ENCODE measurements around the gene SHISA6.

SHISA6 gene

DNA sequence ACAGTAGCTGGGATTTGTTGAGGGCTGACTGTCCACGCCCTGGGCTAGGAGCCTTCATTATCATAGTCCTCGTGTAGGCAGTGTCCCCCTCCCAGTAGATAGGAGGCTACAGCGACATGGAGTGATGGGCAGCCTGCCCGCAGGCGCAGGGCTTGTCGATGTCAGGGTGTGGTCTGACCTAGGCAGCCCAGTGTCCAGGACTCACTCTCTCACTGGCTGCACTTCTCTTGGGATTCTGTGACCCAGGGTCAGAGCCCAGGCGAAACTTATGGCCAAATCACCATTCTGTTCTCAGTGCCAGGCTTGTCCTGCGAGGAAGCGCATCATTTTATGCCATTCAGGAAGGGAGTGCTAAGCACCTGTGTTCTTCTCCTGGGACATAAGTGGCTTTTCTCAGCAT, 32.6 kb downstream of the SHISA6 start:
- Histone ChIP-seq H3K4me1 (ENCODE audit: control insufficient read depth, insufficient read depth, low read length) (no peaks in the 10 kb centered on the region), H3K27ac (ENCODE audit: low read depth, low read length) (no peak overlapping the region), H3K27me3 (ENCODE audit: control insufficient read depth, insufficient read depth, low read length) (no peaks in the 10 kb centered on the region), H3K4me3 (ENCODE audit: low read length) (no peak overlapping the region), H3K36me3 (ENCODE audit: control insufficient read depth, insufficient read depth, low read length) (no peaks in the 10 kb centered on the region), H3K9ac (ENCODE audit: low read length) (no peak overlapping the region)

DNA sequence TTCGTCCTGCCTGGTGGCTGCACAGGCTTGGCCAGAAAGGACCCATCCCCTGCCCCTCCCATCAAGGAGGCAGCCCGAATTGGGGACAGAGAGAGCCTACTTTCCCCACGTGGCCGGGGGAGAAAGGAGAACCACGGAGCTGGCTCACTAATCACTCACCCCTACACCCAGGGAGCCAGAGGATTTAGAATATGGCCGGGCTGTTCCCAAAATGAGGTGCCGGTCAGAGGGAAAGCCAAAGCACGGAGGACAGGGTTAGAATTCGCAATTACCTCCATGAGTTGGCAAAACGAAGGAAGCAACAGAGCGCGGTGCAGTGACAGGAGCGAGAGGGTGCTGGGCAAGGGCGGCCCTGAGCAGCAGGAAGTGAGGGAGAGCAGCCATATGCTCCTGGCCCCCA, 33.1 kb downstream of the SHISA6 start:
- H3K9ac ChIP-seq (ENCODE audit: low read length) = no peak overlapping the region

DNA sequence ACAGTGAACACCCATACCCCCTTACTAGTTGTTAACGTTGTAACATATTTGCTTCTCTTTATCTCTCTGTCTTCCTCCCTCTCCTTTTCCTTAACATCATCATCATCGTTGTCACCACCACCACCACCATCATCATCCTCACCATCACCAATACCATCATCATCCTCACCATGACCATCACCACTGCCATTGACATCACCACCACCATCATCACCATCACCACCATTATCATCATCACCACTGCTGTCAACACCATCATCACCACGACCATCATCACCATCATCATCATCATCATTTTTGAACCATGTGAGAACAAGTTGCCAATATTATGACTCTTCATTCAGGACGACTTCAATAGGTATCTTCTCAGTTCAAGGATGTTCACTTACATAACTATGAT, 35.5 kb downstream of the SHISA6 start:
- H3K36me3 ChIP-seq (ENCODE audit: control insufficient read depth, insufficient read depth, low read length) = no peaks in the 10 kb centered on the region
- H3K27me3 ChIP-seq (ENCODE audit: control insufficient read depth, insufficient read depth, low read length) = no peaks in the 10 kb centered on the region
- H3K4me3 ChIP-seq (ENCODE audit: low read length) = no peak overlapping the region
- no peak overlapping the region for H3K9ac ChIP-seq (ENCODE audit: low read length)
- no peak overlapping the region for H3K27ac ChIP-seq (ENCODE audit: low read depth, low read length)
- H3K4me1 ChIP-seq (ENCODE audit: control insufficient read depth, insufficient read depth, low read length) = no peaks in the 10 kb centered on the region

More for the DNA sequence above, 33.1 kb downstream of the SHISA6 start:
- H3K27ac ChIP-seq (ENCODE audit: low read depth, low read length) = no peak overlapping the region
- H3K4me1 ChIP-seq (ENCODE audit: control insufficient read depth, insufficient read depth, low read length) = no peaks in the 10 kb centered on the region
- no peak overlapping the region for H3K4me3 ChIP-seq (ENCODE audit: low read length)
- no peaks in the 10 kb centered on the region for H3K27me3 ChIP-seq (ENCODE audit: control insufficient read depth, insufficient read depth, low read length)
- H3K36me3 ChIP-seq (ENCODE audit: control insufficient read depth, insufficient read depth, low read length) = no peaks in the 10 kb centered on the region

DNA sequence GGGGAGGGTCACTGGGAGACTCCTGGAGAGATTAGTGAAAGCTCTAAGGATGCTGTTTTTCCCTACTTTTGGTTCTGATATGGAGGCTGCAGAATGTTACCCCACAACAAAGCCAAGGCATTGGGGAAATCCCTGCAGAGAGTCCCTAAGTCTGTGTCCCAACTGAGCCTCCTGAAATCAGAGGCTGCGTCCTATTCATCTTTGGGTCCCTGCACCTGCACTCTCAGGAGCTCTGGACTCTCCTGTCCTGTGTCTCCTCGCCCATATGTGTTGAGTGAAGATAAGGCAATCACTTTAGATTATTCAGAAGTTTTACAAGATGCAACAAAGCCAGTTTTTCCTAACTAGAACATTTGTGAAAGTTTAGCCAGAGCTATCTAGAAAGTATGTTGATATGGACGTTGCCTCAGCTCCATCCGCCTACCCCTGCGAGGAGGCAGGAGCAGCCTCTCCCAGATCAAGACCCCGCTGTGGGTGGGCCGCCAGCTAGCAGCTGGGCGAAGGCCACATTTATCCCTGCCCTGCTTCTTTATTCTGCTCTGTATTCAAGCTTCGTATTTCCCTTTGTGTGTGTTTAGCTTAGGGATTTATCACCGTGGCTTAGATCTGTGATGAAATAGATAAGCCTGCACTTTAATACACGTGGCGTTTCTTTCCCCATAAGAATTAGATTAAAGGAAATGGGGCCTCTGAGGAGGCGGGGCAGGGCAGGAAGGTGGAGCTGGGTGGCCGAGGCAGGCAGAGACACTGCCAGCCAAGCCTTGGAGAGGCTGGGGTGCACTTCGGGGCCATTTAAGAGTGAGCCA, 37.4 kb downstream of the SHISA6 start:
- Histone ChIP-seq H3K9ac (ENCODE audit: low read length) (no peak overlapping the region), H3K27ac (ENCODE audit: low read depth, low read length) (no peak overlapping the region), H3K27me3 (ENCODE audit: control insufficient read depth, insufficient read depth, low read length) (no peaks in the 10 kb centered on the region), H3K4me1 (ENCODE audit: control insufficient read depth, insufficient read depth, low read length) (no peaks in the 10 kb centered on the region), H3K36me3 (ENCODE audit: control insufficient read depth, insufficient read depth, low read length) (no peaks in the 10 kb centered on the region), H3K4me3 (ENCODE audit: low read length) (no peak overlapping the region)

DNA sequence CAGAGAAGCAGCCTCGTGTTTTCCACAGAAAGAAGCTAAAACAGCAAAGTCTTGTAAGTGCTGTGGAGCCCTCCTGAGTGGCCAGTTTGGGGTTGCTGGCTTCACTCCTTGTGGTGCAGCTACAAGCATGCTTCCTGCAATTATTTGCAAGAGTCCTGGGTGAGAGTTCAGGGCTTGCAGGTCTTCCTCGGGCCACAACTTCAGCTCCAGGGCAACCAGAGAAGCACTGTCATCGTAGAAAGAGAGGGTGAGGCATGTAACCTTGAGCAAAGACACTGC, 37.9 kb downstream of the SHISA6 start:
- H3K4me1 ChIP-seq (ENCODE audit: control insufficient read depth, insufficient read depth, low read length) = no peaks in the 10 kb centered on the region
- no peak overlapping the region for H3K27ac ChIP-seq (ENCODE audit: low read depth, low read length)
- no peaks in the 10 kb centered on the region for H3K27me3 ChIP-seq (ENCODE audit: control insufficient read depth, insufficient read depth, low read length)
- no peak overlapping the region for H3K4me3 ChIP-seq (ENCODE audit: low read length)
- no peaks in the 10 kb centered on the region for H3K36me3 ChIP-seq (ENCODE audit: control insufficient read depth, insufficient read depth, low read length)
- H3K9ac ChIP-seq (ENCODE audit: low read length) = no peak overlapping the region

DNA sequence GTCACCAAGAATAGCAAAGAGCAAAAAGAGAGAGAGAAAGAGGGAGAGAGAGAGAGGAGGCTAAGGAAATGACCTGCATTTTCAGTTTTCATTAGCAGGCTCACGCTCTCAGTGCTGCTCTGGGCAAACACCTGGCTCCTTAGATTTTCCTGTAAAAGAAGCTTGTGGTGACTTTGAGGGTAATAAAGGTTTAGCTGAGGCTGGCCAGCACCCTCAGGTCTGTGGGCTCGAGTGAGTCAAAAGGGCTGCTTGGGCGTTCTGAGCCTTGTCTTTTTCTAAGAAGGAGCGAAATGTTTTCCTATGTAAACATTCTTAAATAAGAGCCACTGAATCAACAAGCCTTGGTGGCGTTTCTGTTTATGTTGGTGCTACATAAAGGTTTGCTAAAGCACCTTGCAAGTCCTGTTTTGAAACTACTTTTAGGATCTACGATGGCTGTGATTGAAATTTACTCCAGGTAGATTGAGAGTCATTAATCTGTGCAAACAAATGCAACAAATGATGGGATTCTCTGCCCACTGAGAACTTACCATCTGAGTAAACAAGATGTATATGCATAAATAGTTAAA, 38.8 kb downstream of the SHISA6 start:
- H3K27ac ChIP-seq (ENCODE audit: low read depth, low read length) = no peak overlapping the region
- no peaks in the 10 kb centered on the region for H3K4me1 ChIP-seq (ENCODE audit: control insufficient read depth, insufficient read depth, low read length)
- no peak overlapping the region for H3K4me3 ChIP-seq (ENCODE audit: low read length)
- H3K9ac ChIP-seq (ENCODE audit: low read length) = no peak overlapping the region
- H3K36me3 ChIP-seq (ENCODE audit: control insufficient read depth, insufficient read depth, low read length) = no peaks in the 10 kb centered on the region
- H3K27me3 ChIP-seq (ENCODE audit: control insufficient read depth, insufficient read depth, low read length) = no peaks in the 10 kb centered on the region

DNA sequence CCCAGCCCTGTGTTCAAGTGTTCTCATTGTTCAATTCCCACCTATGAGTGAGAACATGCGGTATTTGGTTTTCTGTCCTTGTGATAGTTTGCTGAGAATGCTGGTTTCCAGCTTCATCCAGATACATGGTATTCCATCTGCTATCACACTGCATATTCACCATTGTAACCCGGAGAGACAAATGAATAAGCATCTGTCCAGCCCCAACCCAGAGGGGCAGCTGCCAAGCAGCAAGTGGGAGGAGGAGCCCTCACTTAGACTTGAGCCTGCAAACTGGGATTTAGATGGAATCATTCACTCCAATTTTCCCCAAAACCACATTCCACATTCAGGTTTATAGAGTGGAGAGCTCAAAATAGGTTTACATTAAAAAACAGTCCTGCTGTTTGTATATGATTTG, 41.6 kb downstream of the SHISA6 start:
- Histone ChIP-seq H3K4me3 (ENCODE audit: low read length) (no peak overlapping the region), H3K27ac (ENCODE audit: low read depth, low read length) (no peak overlapping the region), H3K27me3 (ENCODE audit: control insufficient read depth, insufficient read depth, low read length) (no peaks in the 10 kb centered on the region), H3K36me3 (ENCODE audit: control insufficient read depth, insufficient read depth, low read length) (no peaks in the 10 kb centered on the region), H3K9ac (ENCODE audit: low read length) (no peak overlapping the region), H3K4me1 (ENCODE audit: control insufficient read depth, insufficient read depth, low read length) (no peaks in the 10 kb centered on the region)

DNA sequence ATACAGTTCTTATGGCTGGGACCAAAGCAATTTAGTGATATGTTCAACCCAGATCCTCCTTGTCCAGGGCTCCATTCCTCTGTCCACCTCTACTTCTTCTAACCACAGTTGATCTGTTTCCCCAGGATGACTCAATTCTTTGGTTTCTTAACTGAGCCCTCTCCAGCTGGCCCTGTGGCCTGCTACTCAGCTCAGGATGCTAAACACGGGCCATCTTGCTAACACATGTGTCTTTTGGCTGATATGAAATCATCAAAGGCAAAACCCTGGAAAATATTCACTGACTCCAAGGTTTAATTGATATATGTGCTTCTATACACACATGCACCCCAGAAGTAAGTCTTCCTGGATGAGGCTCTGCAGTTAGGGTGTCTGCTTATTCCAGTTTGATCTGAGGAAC, 43.8 kb downstream of the SHISA6 start:
- no peaks in the 10 kb centered on the region for H3K36me3 ChIP-seq (ENCODE audit: control insufficient read depth, insufficient read depth, low read length)
- no peaks in the 10 kb centered on the region for H3K27me3 ChIP-seq (ENCODE audit: control insufficient read depth, insufficient read depth, low read length)
- H3K4me3 ChIP-seq (ENCODE audit: low read length) = no peak overlapping the region
- no peak overlapping the region for H3K9ac ChIP-seq (ENCODE audit: low read length)
- no peak overlapping the region for H3K27ac ChIP-seq (ENCODE audit: low read depth, low read length)
- H3K4me1 ChIP-seq (ENCODE audit: control insufficient read depth, insufficient read depth, low read length) = no peaks in the 10 kb centered on the region

DNA sequence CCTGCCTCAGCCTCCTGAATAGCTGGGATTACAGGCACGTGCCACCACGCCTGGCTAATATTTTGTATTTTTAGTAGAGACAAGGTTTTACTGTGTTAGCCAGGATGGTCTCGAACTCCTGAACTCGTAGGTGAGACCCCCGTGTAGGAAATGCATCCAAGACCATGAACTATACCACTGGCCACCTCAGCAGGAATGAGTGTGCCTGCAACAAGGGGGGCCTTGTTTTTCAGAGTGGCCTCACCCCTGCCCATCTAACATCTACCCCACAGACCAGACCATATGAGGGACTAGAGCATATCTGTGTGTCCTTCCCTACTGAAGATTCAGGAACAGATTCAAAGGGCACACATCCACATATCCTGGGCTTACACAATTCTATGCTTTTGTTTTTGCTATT, 44.9 kb downstream of the SHISA6 start:
- Histone ChIP-seq H3K27ac (ENCODE audit: low read depth, low read length) (no peak overlapping the region), H3K4me3 (ENCODE audit: low read length) (no peak overlapping the region), H3K4me1 (ENCODE audit: control insufficient read depth, insufficient read depth, low read length) (no peaks in the 10 kb centered on the region), H3K27me3 (ENCODE audit: control insufficient read depth, insufficient read depth, low read length) (no peaks in the 10 kb centered on the region), H3K36me3 (ENCODE audit: control insufficient read depth, insufficient read depth, low read length) (no peaks in the 10 kb centered on the region), H3K9ac (ENCODE audit: low read length) (no peak overlapping the region)

DNA sequence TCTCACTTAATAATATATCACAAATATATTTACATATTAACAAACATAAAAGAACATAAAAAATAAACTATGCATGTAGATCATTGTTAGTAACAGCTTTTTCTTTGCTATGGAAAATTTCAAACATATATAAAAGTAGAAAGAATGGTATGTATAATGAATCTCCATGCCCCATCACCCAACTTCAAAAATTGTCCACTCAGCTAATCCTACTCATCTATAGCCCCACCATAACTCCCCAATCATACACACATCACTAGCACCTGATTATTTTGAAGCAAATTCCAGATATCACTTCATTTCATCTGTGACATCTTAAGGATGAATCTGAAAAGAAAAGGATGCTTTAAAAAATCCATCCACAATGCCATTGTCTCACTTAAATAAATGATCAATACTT, 46.8 kb downstream of the SHISA6 start:
- no peak overlapping the region for H3K27ac ChIP-seq (ENCODE audit: low read depth, low read length)
- no peaks in the 10 kb centered on the region for H3K36me3 ChIP-seq (ENCODE audit: control insufficient read depth, insufficient read depth, low read length)
- H3K27me3 ChIP-seq (ENCODE audit: control insufficient read depth, insufficient read depth, low read length) = no peaks in the 10 kb centered on the region
- H3K4me3 ChIP-seq (ENCODE audit: low read length) = no peak overlapping the region
- H3K9ac ChIP-seq (ENCODE audit: low read length) = no peak overlapping the region
- H3K4me1 ChIP-seq (ENCODE audit: control insufficient read depth, insufficient read depth, low read length) = no peaks in the 10 kb centered on the region

DNA sequence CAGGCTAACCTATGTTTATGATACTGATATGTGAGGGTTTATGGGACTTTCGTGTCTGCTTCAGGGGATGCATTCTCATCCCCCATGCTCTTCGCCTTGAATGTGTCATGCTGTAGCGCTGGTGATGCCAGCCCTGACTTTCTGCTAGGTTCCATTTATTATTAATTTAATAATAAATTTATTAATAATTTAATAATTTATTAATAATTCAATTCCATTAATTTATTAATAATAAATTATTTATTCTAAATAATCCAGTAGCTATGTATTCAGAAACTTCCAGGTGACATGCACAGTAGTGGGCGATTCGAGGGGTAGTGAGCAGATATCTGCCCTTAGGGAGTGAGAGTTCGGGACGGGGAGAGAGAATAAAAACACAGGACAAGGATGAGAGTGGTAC, 49.8 kb downstream of the SHISA6 start:
- no peak overlapping the region for H3K4me3 ChIP-seq (ENCODE audit: low read length)
- no peak overlapping the region for H3K27ac ChIP-seq (ENCODE audit: low read depth, low read length)
- no peaks in the 10 kb centered on the region for H3K27me3 ChIP-seq (ENCODE audit: control insufficient read depth, insufficient read depth, low read length)
- H3K9ac ChIP-seq (ENCODE audit: low read length) = no peak overlapping the region
- H3K36me3 ChIP-seq (ENCODE audit: control insufficient read depth, insufficient read depth, low read length) = no peaks in the 10 kb centered on the region
- no peaks in the 10 kb centered on the region for H3K4me1 ChIP-seq (ENCODE audit: control insufficient read depth, insufficient read depth, low read length)

DNA sequence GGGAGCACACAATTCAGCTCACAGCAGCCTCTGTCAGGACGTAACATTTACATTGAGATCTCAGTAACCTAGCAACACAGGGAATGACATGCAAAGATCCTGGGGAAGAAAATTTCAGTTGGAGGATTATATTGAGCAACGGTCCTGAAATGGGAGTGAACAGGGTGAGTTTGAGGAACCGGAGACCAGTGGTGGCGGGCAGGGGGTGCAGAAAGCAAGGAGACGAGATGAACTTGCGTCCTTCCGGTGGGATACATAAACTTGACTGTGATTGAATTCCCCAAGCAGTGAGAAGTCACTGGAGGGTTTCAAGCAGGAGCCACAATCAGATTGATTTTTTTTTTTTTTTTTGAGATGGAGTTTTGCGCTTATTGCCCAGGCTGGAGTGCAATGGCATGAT, 51.5 kb downstream of the SHISA6 start:
- Histone ChIP-seq H3K4me3 (ENCODE audit: low read length) (no peak overlapping the region), H3K4me1 (ENCODE audit: control insufficient read depth, insufficient read depth, low read length) (no peaks in the 10 kb centered on the region)

DNA sequence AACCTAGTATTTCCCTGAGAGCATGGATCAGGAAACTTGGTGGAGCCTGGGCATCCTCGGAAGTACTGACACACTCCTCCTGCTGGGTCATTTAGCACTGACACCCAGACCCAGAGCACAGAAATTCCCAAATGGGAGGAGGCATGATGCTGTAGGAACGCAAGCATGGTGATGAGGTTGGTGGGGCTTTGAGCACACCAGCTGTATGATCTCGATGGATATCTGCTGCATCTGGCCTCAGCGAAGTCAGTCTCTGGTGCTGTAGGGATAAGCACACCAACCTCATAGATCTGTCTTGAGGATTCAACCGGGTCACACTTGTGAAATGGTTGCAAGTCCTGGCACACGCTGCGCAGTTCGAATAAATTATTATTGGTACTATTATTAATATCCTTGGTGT, 52.5 kb downstream of the SHISA6 start:
- no peaks in the 10 kb centered on the region for H3K27me3 ChIP-seq (ENCODE audit: control insufficient read depth, insufficient read depth, low read length)
- no peak overlapping the region for H3K9ac ChIP-seq (ENCODE audit: low read length)
- H3K27ac ChIP-seq (ENCODE audit: low read depth, low read length) = no peak overlapping the region
- H3K36me3 ChIP-seq (ENCODE audit: control insufficient read depth, insufficient read depth, low read length) = no peaks in the 10 kb centered on the region
- no peaks in the 10 kb centered on the region for H3K4me1 ChIP-seq (ENCODE audit: control insufficient read depth, insufficient read depth, low read length)
- no peak overlapping the region for H3K4me3 ChIP-seq (ENCODE audit: low read length)

More for the DNA sequence above, 51.5 kb downstream of the SHISA6 start:
- no peaks in the 10 kb centered on the region for H3K36me3 ChIP-seq (ENCODE audit: control insufficient read depth, insufficient read depth, low read length)
- H3K27me3 ChIP-seq (ENCODE audit: control insufficient read depth, insufficient read depth, low read length) = no peaks in the 10 kb centered on the region
- H3K27ac ChIP-seq (ENCODE audit: low read depth, low read length) = no peak overlapping the region
- H3K9ac ChIP-seq (ENCODE audit: low read length) = no peak overlapping the region
